GM23338 (cell line): ENCODE measurements around the gene RSPH4A. TPM values are rescaled to one million over a fixed set of nuclear protein-coding genes. Genes with fewer than 3 reads are reported as not detected.

ENCODE experiments used
- ATAC-seq: fragments of 200-7000 bp; cut with Tn5 transposase; 3 replicates; pipeline ENCODE4 v1.9.1; 2020
- DNase-seq: peaks from one replicate; pipeline ENCODE4 v3.0.0-alpha.2; 2015; ENCODE audit warnings: low spot score
- H2AFZ ChIP-seq: fragments of 200-600 bp; sonication (generic); 2 replicates; pipeline ENCODE4 v1.8.0; 2016; ENCODE audit warnings: antibody characterized with exemption, mild to moderate bottlenecking, moderate library complexity
- H3F3A ChIP-seq: fragments of 200-600 bp; sonication (generic); replicated peaks from 2 replicates; pipeline ENCODE4 v1.8.0; 2017; ENCODE audit warnings: antibody characterized with exemption, mixed run types, low read depth
- H3K27ac ChIP-seq: fragments of 200-600 bp; sonication (generic); 2 replicates; pipeline ENCODE4 v1.6.1; 2016; ENCODE audit warnings: low read depth
- H3K27me3 ChIP-seq: fragments of 200-600 bp; sonication (generic); 2 replicates; pipeline ENCODE4 v1.8.0; 2016; ENCODE audit warnings: mild to moderate bottlenecking, mixed run types, moderate library complexity; ENCODE audit not compliant: insufficient read depth
- H3K36me3 ChIP-seq: fragments of 200-600 bp; sonication (generic); 2 replicates; pipeline ENCODE4 v1.8.0; 2016; ENCODE audit warnings: mild to moderate bottlenecking; ENCODE audit not compliant: insufficient read depth
- H3K4me1 ChIP-seq: fragments of 200-600 bp; sonication (generic); 2 replicates; pipeline ENCODE4 v1.8.0; 2016; ENCODE audit warnings: mild to moderate bottlenecking, moderate library complexity; ENCODE audit not compliant: insufficient read depth
- H3K4me2 ChIP-seq: fragments of 200-600 bp; sonication (generic); 2 replicates; pipeline ENCODE4 v1.7.1; 2017; ENCODE audit warnings: mixed run types
- H3K4me3 ChIP-seq: fragments of 200-600 bp; sonication (generic); 2 replicates; pipeline ENCODE4 v1.6.1; 2016; ENCODE audit warnings: mixed run types
- H3K79me2 ChIP-seq: fragments of 200-600 bp; sonication (generic); replicated peaks from 2 replicates; pipeline ENCODE4 v1.8.0; 2017; ENCODE audit warnings: mild to moderate bottlenecking; ENCODE audit not compliant: insufficient read depth
- H3K9me2 ChIP-seq: fragments of 200-600 bp; sonication (generic); 2 replicates; pipeline ENCODE4 v1.8.0; 2017; ENCODE audit not compliant: insufficient read depth
- H4K20me1 ChIP-seq: fragments of 200-600 bp; sonication (generic); replicated peaks from 2 replicates; pipeline ENCODE4 v1.8.0; 2017; ENCODE audit warnings: mild to moderate bottlenecking; ENCODE audit not compliant: insufficient read depth
- H3K27ac Mint-ChIP-seq: 2 replicates; pipeline ENCODE4 v1.8.0; 2020; ENCODE audit warnings: inconsistent platforms, mild to moderate bottlenecking, moderate library complexity, mixed read lengths
- H3K27me3 Mint-ChIP-seq: 3 replicates; pipeline ENCODE4 v1.8.0; 2022; ENCODE audit warnings: low read depth, mild to moderate bottlenecking, moderate library complexity, mixed read lengths, inconsistent platforms; ENCODE audit not compliant: insufficient read depth, poor library complexity
- H3K36me3 Mint-ChIP-seq: 3 replicates; pipeline ENCODE4 v1.8.0; 2021; ENCODE audit warnings: low read depth, mild to moderate bottlenecking, inconsistent platforms, moderate library complexity, mixed read lengths
- H3K4me1 Mint-ChIP-seq: 3 replicates; pipeline ENCODE4 v1.8.0; 2020; ENCODE audit warnings: mild to moderate bottlenecking, inconsistent platforms, mixed read lengths
- H3K4me3 Mint-ChIP-seq: 3 replicates; pipeline ENCODE4 v1.8.0; 2021; ENCODE audit warnings: moderate library complexity, mild to moderate bottlenecking, inconsistent platforms, mixed read lengths
- H3K9me3 Mint-ChIP-seq: 3 replicates; pipeline ENCODE4 v1.8.0; 2020; ENCODE audit warnings: moderate library complexity, mild to moderate bottlenecking, inconsistent platforms, mixed read lengths
- CREB1 ChIP-seq: fragments of 250-450 bp; sonication (Bioruptor Pico); IDR thresholded peaks from 2 replicates; pipeline ENCODE4 v1.5.0; 2020; ENCODE audit warnings: low read depth, mild to moderate bottlenecking, moderate library complexity
- EZH2 ChIP-seq: fragments of 200-600 bp; sonication (generic); IDR thresholded peaks from one replicate; pipeline ENCODE4 v1.8.0; 2017; ENCODE audit warnings: antibody characterized with exemption, mild to moderate bottlenecking, low read depth; ENCODE audit not compliant: unreplicated experiment
- JUNB ChIP-seq: IDR thresholded peaks from one replicate; pipeline ENCODE4 v1.6.1; 2016; ENCODE audit warnings: antibody characterized with exemption; ENCODE audit not compliant: unreplicated experiment
- NANOG ChIP-seq: IDR thresholded peaks from 2 replicates; pipeline ENCODE4 v1.6.1; 2016; ENCODE audit warnings: antibody characterized with exemption, borderline replicate concordance
- POLR2AphosphoS5 ChIP-seq: IDR thresholded peaks from 2 replicates; pipeline ENCODE4 v1.6.1; 2016; ENCODE audit warnings: antibody characterized with exemption, low read depth
- STAT1 ChIP-seq: IDR thresholded peaks from one replicate; pipeline ENCODE4 v1.6.1; 2016; ENCODE audit warnings: antibody characterized with exemption; ENCODE audit not compliant: unreplicated experiment
- ZNF114 ChIP-seq: fragments of 250-450 bp; sonication (Bioruptor Pico); IDR thresholded peaks from 2 replicates; pipeline ENCODE4 v1.5.0; 2020; ENCODE audit warnings: mild to moderate bottlenecking, moderate library complexity
- ZNF331 ChIP-seq: fragments of 250-450 bp; sonication (Bioruptor Pico); IDR thresholded peaks from 2 replicates; pipeline ENCODE4 v1.5.0; 2020; ENCODE audit warnings: low read depth, mild to moderate bottlenecking, moderate library complexity
- ZNF462 ChIP-seq: fragments of 250-450 bp; sonication (Bioruptor Pico); IDR thresholded peaks from 2 replicates; pipeline ENCODE4 v1.5.0; 2020; ENCODE audit warnings: mild to moderate bottlenecking, moderate library complexity
- polyA plus RNA-seq: library from polyadenylated mRNA; unstranded; fragments of >200 nt; fragmentation: Nextera tagmentation; extraction: Ambion mirVana; gene quantifications from 2 replicates; pipeline ENCODE4 v1.2.1, GENCODE V29; 2016
- total RNA-seq: library from RNA; depleted of rRNA; stranded (reverse); fragments of >200 nt; shearing (Covaris generic); gene quantifications from 2 replicates; pipeline ENCODE4 v1.2.3, GENCODE V29; 2014
- TF ChIP-seq, protein P1 (sequence below): IDR thresholded peaks from 2 replicates; pipeline ENCODE4 v1.6.1; 2016; ENCODE audit warnings: antibody characterized with exemption

RSPH4A gene
- total and polyA plus RNA-seq, 2 experiments from 2014 or later = 0.52 to 1.0 TPM

- H3K4me2 ChIP-seq = no peak overlapping the region
- no peak for ATAC-seq
- no peaks in the 10 kb centered on the region for H4K20me1 ChIP-seq
- Mint-ChIP-seq H3K36me3 (no peaks in the 10 kb centered on the region), H3K9me3 (no peaks in the 10 kb centered on the region), H3K4me1 (no peaks in the 10 kb centered on the region), H3K27ac (no peak overlapping the region), H3K4me3 (no peak overlapping the region), H3K27me3 (peaks cover 2% of the 10 kb centered on the region)
- H3K9me2 ChIP-seq = no peaks in the 10 kb centered on the region
- no peak overlapping the region for H3K27ac ChIP-seq
- H3K79me2 ChIP-seq = peaks cover 52% of the 10 kb centered on the region
- no peak overlapping the region for H3K4me3 ChIP-seq
- no peaks in the 10 kb centered on the region for H3F3A ChIP-seq
- H3K27me3 ChIP-seq = no peaks in the 10 kb centered on the region
- TF ChIP-seq, protein P1, sequence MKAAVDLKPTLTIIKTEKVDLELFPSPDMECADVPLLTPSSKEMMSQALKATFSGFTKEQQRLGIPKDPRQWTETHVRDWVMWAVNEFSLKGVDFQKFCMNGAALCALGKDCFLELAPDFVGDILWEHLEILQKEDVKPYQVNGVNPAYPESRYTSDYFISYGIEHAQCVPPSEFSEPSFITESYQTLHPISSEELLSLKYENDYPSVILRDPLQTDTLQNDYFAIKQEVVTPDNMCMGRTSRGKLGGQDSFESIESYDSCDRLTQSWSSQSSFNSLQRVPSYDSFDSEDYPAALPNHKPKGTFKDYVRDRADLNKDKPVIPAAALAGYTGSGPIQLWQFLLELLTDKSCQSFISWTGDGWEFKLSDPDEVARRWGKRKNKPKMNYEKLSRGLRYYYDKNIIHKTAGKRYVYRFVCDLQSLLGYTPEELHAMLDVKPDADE = no peak
- TF ChIP-seq ZNF114 = no peak
- H2AFZ ChIP-seq = no peak overlapping the region
- H3K4me1 ChIP-seq = no peaks in the 10 kb centered on the region
- no peak for DNase-seq
- no peaks in the 10 kb centered on the region for H3K36me3 ChIP-seq
Measured at GRCh38 chr6:116579143-116579542, 37.1 kb upstream of the RSPH4A start.

DNA sequence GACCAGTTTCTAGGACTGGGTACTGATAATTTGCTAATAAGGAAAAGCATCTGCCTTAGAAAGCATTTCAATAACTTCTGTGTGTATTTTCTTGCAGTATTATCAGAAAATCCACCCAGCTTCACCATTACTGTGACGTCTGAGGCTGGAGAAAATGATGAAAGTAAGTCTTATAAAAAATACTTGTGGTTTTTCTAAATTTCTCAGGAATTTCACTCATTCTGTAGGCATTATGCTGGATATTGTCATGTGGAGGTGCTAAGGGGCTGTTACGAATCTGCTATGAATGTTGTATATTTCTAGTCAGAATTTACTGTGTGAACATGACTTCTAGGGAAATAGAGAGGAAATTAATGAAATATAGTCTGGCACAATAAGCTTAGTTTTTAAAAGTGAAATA lies 36.1 kb upstream of the RSPH4A start:
- H2AFZ ChIP-seq = no peak overlapping the region
- Mint-ChIP-seq H3K27me3 (peaks cover 2% of the 10 kb centered on the region), H3K27ac (no peak overlapping the region), H3K4me1 (no peaks in the 10 kb centered on the region), H3K9me3 (no peaks in the 10 kb centered on the region), H3K36me3 (no peaks in the 10 kb centered on the region; the same call in 2 of the 3 replicates), H3K4me3 (no peak overlapping the region)
- no peaks in the 10 kb centered on the region for H3F3A ChIP-seq
- H3K79me2 ChIP-seq = peaks cover 46% of the 10 kb centered on the region
- no peak overlapping the region for H3K4me3 ChIP-seq
- H3K9me2 ChIP-seq = no peaks in the 10 kb centered on the region
- no peak for ATAC-seq
- no peak for TF ChIP-seq EZH2
- no peak for TF ChIP-seq NANOG
- TF ChIP-seq CREB1 (CRISPR knock-in tag) = no peak
- no peak for TF ChIP-seq ZNF462
- no peak for TF ChIP-seq ZNF331 (CRISPR knock-in tag)
- TF ChIP-seq JUNB = no peak
- no peak for TF ChIP-seq POLR2AphosphoS5
- TF ChIP-seq, protein P1 = no peak
- TF ChIP-seq ZNF114 = no peak
- TF ChIP-seq STAT1 = no peak
- no peaks in the 10 kb centered on the region for H3K4me1 ChIP-seq
- no peak overlapping the region for H3K4me2 ChIP-seq
- no peaks in the 10 kb centered on the region for H3K27me3 ChIP-seq
- no peak overlapping the region for H3K27ac ChIP-seq
- DNase-seq = no peak
- no peaks in the 10 kb centered on the region for H3K36me3 ChIP-seq
- H4K20me1 ChIP-seq = no peaks in the 10 kb centered on the region
